GM13976 (cell line): ENCODE measurements around the gene HNF4A.
A peak's percentile ranks its signal among the peaks of the same experiment; 100 is the strongest.

Experiments used
- DNase-seq: peaks from one replicate; pipeline ENCODE4 v3.0.0; 2012; ENCODE audit warnings: low spot score
- CTCF ChIP-seq: IDR thresholded peaks from 2 replicates; pipeline ENCODE4 v1.5.1; 2012; ENCODE audit warnings: borderline replicate concordance, mild to moderate bottlenecking; ENCODE audit not compliant: insufficient read depth; ENCODE audit errors: extremely low read depth, missing control alignments, control extremely low read depth
- in situ Hi-C: fragments of 300-500 bp; cut with MboI; formaldehyde crosslinking; loops from one replicate; pipeline ENCODE4 v1.12.0; 2022; ENCODE audit warnings: low sequenced_read_pairs, mixed read lengths, inconsistent platforms; ENCODE audit not compliant: unreplicated experiment

Gene HNF4A

GRCh38 chr20:44388466-44389023 is 33.0 kb downstream of the HNF4A start:
- in situ Hi-C loops: no loop called here

GRCh38 chr20:44389871-44390270 is 34.4 kb downstream of the HNF4A start:
- TF ChIP-seq CTCF: no peak
- no peak for DNase-seq
- in situ Hi-C loops: loop anchor here (10.0 kb wide), 1 partner anchor 215 kb away; no protein-coding TSS in a partner anchor

More at GRCh38 chr20:44388466-44389023, 33.0 kb downstream of the HNF4A start:
- TF ChIP-seq CTCF: peak; percentile 86
- peak; percentile 88 for DNase-seq

- in situ Hi-C loops: loop anchor here (10.0 kb wide), 1 partner anchor 215 kb away; no protein-coding TSS in a partner anchor
- no peak for TF ChIP-seq CTCF
- DNase-seq: no peak
Measured at GRCh38 chr20:44390280-44390679, 34.8 kb downstream of the HNF4A start.

- in situ Hi-C loops: loop anchor here (10.0 kb wide), 1 partner anchor 213 kb away; no protein-coding TSS in a partner anchor
- TF ChIP-seq CTCF: no peak
- DNase-seq: no peak
Measured at GRCh38 chr20:44392088-44392775, 36.7 kb downstream of the HNF4A start.

GRCh38 chr20:44392776-44393607 is 37.5 kb downstream of the HNF4A start:
- DNase-seq: no peak
- no peak for TF ChIP-seq CTCF
- in situ Hi-C loops: loop anchor here (10.0 kb wide), 1 partner anchor 212 kb away; no protein-coding TSS in a partner anchor
